ENCODE data around the gene ZBED4.

ZBED4 gene

DNA sequence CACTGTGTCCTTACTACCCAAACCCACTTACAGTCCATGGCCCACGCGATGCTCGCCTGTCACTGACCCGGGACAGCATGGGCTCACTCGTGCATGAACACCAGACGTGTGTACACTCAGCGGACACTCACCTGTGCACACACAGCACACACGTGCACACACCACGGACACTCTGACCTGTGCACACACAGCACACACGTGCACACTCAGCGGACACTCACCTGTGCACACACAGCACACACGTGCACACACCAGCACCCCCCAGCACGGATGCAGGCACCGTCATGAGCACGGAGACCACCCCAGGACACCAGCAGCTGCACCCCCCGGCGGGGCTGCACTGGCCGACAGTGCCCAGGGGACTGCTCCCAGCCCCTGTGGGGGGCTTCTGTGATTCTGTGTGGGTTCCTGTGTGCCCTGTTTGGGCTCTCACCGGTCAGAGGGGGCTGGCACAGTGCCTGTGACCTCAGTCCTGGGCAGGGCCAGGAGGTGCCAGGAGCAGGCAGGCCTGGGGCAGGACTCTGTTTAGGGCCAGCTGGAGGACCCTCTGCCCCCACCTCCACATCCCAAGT is 85.0 kb downstream of the ZBED4 start:
- no peak for DNase-seq
